ENCODE data around the gene TAF10.

TAF10 gene

GRCh38 chr11:6604790-6605189 lies 7.2 kb downstream of the TAF10 start:
- H3K4me3 Mint-ChIP-seq: no peak overlapping the region
- H3K4me1 Mint-ChIP-seq (ENCODE audit: low read depth in 2 of 2): peaks cover 30 to 34% of the 10 kb centered on the region in 2 donors
- ATAC-seq (replicated peaks) (no peak), DNase-seq (no peak)
- H3K36me3 Mint-ChIP-seq (ENCODE audit: insufficient read depth): peaks cover 18% of the 10 kb centered on the region
- H3K27ac Mint-ChIP-seq: no peak overlapping the region
- H3K9me3 Mint-ChIP-seq: no peaks in the 10 kb centered on the region
- no peaks in the 10 kb centered on the region for H3K27me3 Mint-ChIP-seq

DNA sequence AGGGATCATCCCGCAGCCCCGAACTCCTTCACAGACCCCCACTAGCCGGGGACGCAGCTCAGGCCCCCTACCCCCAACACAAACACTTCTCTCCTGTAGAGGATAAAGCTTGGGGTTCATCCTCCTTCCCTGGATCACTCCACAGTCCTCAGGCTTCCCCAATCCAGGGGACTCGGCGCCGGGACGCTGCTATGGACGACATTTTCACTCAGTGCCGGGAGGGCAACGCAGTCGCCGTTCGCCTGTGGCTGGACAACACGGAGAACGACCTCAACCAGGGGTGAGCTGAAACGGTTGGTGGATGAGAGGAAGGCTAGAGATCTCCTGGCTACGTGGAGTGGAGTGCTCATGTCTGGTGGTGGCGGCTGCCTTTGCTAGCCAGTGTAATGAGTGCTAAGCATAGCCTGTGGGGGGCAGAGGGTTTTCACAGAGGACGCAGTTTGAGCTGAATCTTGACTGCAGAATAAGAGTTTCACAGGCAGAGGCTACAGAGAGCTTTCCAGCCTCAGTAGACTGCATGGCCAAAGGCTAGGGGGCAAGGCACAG lies 7.9 kb downstream of the TAF10 start:
- Mint-ChIP-seq H3K27ac (no peak overlapping the region), H3K27me3 (no peaks in the 10 kb centered on the region), H3K4me3 (no peak overlapping the region), H3K36me3 (ENCODE audit: insufficient read depth) (peaks cover 17% of the 10 kb centered on the region), H3K4me1 (ENCODE audit: low read depth in 2 of 2) (peaks cover 36% of the 10 kb centered on the region in 2 donors), H3K9me3 (no peaks in the 10 kb centered on the region)
- DNase-seq (peak; percentile 47 to 56 (median 47)), ATAC-seq (replicated peaks) (peak; percentile 62)

DNA sequence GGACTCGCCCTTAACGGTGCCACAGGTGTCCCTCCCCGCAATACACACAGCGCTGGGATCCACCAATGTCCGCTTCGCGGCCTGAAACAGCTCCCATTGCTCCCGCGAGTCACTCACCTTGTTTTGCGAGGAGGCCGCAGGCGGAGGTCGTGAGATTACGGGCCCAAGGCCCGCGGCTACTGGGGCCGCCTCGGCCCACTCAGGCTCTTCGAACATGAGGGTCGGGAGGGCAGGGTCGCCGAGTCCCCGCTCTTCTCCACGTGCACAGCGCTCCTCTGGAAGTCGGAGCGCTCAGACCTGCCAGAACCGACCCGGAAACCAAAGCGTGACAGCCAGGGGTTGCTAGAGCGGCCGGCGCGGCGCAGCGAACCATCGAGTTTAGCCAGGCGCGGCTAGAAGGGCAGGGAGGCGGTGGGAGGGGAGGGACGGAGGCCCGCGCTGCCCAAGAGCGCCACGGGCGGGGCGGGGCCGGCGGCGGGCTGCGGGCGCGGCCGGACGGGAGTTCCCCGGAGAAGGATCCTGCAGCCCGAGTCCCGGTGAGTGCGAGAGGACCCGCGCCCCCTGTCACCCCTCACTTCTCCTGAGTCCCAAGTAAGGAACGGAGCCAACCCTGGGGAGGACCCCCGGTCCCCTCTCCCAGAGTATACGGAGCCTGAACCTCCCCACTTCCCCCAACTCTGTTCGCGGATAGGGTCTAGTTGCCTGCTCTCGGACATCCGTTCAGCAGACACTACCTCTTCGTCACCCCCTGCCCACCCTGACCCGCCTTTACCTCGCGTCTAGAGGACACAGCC lies 8.5 kb downstream of the TAF10 start, which contains the start of the genes ILK and RRP8:
ILK (plus strand) TSS at position 488 of the 794 bp plus-strand sequence. CDS start 498 bp downstream, outside the sequence.
RRP8 (minus strand) TSS at position 330 of the 794 bp plus-strand sequence; CDS start at position 216, 114 bp downstream.
- Mint-ChIP-seq H3K4me1 (ENCODE audit: low read depth in 2 of 2) (peaks cover 35 to 38% of the 10 kb centered on the region in 2 donors), H3K27me3 (no peaks in the 10 kb centered on the region), H3K36me3 (ENCODE audit: insufficient read depth) (peaks cover 18% of the 10 kb centered on the region), H3K4me3 (no peak within 1 kb of the TSS), H3K27ac (no peak within 1 kb of the TSS), H3K9me3 (no peaks in the 10 kb centered on the region)
- peak; percentile 78 to 83 (median 81) for DNase-seq
- ATAC-seq (replicated peaks): peak; percentile 82

DNA sequence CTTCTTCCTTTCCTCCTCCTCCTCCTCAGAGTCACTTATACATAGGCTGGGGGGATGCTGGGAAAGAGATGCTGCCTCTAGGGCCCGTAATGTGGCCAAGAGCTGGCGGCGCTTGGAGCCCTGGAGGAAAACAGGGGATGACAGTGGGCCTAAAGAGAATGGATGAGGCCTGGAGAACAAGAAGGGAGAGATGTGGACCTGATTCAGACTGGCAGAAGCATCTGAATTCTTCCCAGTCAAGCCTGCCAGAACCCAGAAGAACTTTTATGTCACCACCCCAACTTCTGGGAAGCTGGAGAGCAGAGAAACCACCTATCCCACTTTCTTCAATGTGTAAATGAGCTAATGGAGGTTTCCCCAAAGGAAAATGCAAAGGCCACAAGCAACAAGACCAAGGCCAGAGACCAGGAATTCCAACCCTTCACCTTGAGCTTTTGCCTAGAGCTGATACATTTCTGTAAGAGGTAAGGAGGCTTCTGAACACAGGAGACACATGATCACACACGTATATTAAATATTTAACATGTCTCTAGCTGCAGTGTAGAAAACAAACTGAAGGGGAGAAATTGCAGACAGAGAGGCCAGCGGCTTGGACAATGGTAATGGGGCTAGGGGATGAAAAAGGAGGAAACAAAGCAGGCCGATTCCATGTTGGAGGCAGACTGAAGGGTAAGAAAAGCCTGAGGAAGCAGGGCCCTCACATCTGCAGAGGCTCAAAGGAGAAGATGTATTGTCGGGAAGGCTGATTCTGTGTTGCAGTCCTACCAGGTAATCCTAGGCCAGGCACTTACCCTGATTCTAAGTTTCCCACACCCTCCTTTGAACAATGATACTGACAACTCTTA lies 9.7 kb downstream of the TAF10 start:
- H3K27ac Mint-ChIP-seq: no peak overlapping the region
- no peak overlapping the region for H3K4me3 Mint-ChIP-seq
- ATAC-seq (replicated peaks): no peak
- peaks cover 34 to 37% of the 10 kb centered on the region in 2 donors for H3K4me1 Mint-ChIP-seq (ENCODE audit: low read depth in 2 of 2)
- no peak for DNase-seq
- peaks cover 28% of the 10 kb centered on the region for H3K36me3 Mint-ChIP-seq (ENCODE audit: insufficient read depth)
- H3K9me3 Mint-ChIP-seq: no peaks in the 10 kb centered on the region
- H3K27me3 Mint-ChIP-seq: no peaks in the 10 kb centered on the region

DNA sequence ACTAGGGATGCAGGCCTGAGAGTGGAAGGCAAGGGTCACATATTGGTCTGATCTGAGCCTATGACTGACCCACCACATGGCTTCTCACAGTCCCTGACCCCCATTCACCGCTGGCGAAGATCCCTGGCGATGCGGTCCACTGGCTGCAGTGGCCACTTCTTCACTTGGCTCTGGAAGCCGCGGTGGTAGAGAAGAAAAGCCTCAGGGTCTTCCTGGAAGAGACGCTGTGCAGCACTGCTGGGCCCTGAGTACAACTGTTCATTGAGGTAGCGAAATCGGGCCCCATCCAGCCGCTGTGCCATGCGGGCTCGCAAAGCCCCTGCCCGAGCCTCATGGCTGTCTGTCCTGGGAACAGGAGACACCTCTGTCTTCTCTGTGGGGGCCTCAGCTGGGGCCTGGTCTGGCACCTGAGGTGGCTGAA lies 11.0 kb downstream of the TAF10 start:
- no peak overlapping the region for H3K4me3 Mint-ChIP-seq
- no peak overlapping the region for H3K27ac Mint-ChIP-seq
- DNase-seq (no peak), ATAC-seq (replicated peaks) (no peak)
- no peaks in the 10 kb centered on the region for H3K27me3 Mint-ChIP-seq
- H3K36me3 Mint-ChIP-seq (ENCODE audit: insufficient read depth): peaks cover 35% of the 10 kb centered on the region
- H3K4me1 Mint-ChIP-seq (ENCODE audit: low read depth in 2 of 2): peaks cover 29 to 30% of the 10 kb centered on the region in 2 donors
- H3K9me3 Mint-ChIP-seq: no peaks in the 10 kb centered on the region

GRCh38 chr11:6599881-6600390 lies 12.1 kb downstream of the TAF10 start:
- peaks cover 28% of the 10 kb centered on the region in 2 donors for H3K4me1 Mint-ChIP-seq (ENCODE audit: low read depth in 2 of 2)
- H3K27me3 Mint-ChIP-seq: no peaks in the 10 kb centered on the region
- H3K27ac Mint-ChIP-seq: no peak overlapping the region
- no peaks in the 10 kb centered on the region for H3K9me3 Mint-ChIP-seq
- peaks cover 38% of the 10 kb centered on the region for H3K36me3 Mint-ChIP-seq (ENCODE audit: insufficient read depth)
- DNase-seq (no peak), ATAC-seq (replicated peaks) (no peak)
- H3K4me3 Mint-ChIP-seq: no peak overlapping the region

DNA sequence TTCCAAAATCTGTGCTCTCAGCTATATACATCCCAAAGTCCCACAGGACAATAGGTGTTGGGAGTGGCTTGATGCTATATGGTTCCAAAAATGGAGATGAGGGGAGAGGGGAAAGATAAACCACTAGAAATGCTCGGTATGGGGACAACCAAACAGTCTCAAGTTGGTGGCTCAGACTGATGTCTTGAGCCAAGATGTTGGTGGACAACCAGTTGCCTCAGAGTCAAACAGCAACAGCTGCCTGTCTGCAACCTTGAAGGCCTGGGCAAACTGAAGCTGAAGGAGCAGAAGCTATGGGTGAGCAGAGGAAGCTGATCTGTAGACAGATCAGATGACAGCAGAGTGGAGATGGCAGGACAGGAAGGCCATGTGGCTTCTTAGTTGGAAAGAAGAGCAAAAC lies 12.6 kb downstream of the TAF10 start:
- peak overlapping the region in 1 of 2 donors; percentile 47 for H3K27ac Mint-ChIP-seq

GRCh38 chr11:6598555-6598954 lies 13.5 kb downstream of the TAF10 start:
- no peak for ATAC-seq (replicated peaks)
- Mint-ChIP-seq H3K27me3 (no peaks in the 10 kb centered on the region), H3K9me3 (no peaks in the 10 kb centered on the region), H3K4me1 (ENCODE audit: low read depth in 2 of 2) (peaks cover 34 to 40% of the 10 kb centered on the region in 2 donors), H3K4me3 (no peak overlapping the region), H3K27ac (peak overlapping the region; percentile 24 to 47), H3K36me3 (ENCODE audit: insufficient read depth) (peaks cover 46% of the 10 kb centered on the region)
- no peak for DNase-seq

More for the DNA sequence above, 12.6 kb downstream of the TAF10 start:
- ATAC-seq (replicated peaks) (no peak), DNase-seq (no peak)
- Mint-ChIP-seq H3K4me1 (ENCODE audit: low read depth in 2 of 2) (peaks cover 30 to 31% of the 10 kb centered on the region in 2 donors), H3K4me3 (no peak overlapping the region), H3K9me3 (no peaks in the 10 kb centered on the region), H3K27me3 (no peaks in the 10 kb centered on the region), H3K36me3 (ENCODE audit: insufficient read depth) (peaks cover 41% of the 10 kb centered on the region)

DNA sequence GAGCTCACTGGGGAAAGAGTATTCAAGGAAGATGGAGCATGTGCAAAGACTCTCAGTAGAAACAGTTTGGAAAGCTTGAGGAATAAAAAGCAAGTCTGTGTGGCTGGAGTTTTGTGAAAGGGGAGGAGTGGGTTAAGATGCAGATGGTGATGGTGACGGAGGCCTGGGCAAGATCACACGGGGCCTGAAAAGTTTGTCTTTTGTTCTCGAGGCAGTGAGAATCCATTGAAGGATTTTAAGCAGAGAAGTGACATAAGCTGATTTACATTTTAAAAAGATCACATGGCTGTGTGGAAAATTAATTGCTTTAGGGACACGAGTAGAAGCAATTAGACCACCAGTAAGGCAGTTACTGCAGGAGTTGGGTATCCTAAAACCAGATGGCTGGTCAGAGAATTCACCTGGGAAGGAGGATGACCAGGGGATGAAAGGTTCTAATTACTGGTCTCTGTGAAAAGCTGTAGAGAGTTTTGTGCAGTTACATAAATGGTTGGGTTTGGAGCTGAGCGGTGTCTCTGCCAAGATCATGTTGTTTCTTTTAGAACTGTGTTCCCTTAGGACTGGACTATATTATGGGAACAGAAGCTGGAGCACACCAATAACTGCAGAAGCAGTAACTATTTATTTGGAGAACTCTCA lies 15.7 kb downstream of the TAF10 start:
- Mint-ChIP-seq H3K9me3 (no peaks in the 10 kb centered on the region), H3K36me3 (ENCODE audit: insufficient read depth) (peaks cover 49% of the 10 kb centered on the region), H3K4me1 (ENCODE audit: low read depth in 2 of 2) (peaks cover 26 to 39% of the 10 kb centered on the region in 2 donors), H3K27ac (peak overlapping the region in 1 of 2 donors; percentile 71), H3K27me3 (no peaks in the 10 kb centered on the region), H3K4me3 (no peak overlapping the region)
- DNase-seq (no peak), ATAC-seq (replicated peaks) (no peak)

DNA sequence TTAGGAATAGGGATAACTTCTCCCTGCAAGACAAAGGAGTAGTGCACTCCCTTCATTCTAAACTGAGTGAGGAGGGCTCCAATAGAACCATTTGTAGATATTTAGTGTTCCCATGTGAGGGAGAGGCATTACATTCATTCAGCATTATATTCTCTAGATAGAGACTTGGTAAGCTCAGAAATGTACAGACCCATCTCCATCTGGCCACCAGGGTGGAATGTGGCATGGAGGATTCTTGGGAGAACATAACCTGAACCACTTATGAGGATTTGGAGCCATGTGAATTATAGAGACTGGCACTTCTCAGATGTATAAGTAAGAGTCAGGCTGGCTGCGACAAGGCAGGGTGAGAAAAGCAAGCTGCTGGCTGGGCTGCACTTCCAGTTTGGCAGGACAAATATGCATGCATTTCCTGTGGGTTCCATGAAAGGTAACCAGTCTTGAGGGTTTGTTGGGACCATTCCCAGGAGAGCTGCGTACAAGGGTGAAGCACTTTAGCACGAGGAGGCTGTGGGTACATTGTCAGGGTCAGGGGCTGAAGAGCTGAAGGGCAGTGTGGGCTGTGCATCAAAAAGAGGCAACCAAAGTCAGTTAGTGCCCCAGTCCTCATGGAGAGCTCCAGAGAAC lies 17.8 kb downstream of the TAF10 start:
- ATAC-seq (replicated peaks) (no peak), DNase-seq (no peak)
- Mint-ChIP-seq H3K9me3 (no peaks in the 10 kb centered on the region), H3K27ac (peak overlapping the region; percentile 10 to 26), H3K4me3 (no peak overlapping the region), H3K4me1 (ENCODE audit: low read depth in 2 of 2) (peaks cover 20 to 31% of the 10 kb centered on the region in 2 donors), H3K27me3 (no peaks in the 10 kb centered on the region), H3K36me3 (ENCODE audit: insufficient read depth) (peaks cover 40% of the 10 kb centered on the region)

DNA sequence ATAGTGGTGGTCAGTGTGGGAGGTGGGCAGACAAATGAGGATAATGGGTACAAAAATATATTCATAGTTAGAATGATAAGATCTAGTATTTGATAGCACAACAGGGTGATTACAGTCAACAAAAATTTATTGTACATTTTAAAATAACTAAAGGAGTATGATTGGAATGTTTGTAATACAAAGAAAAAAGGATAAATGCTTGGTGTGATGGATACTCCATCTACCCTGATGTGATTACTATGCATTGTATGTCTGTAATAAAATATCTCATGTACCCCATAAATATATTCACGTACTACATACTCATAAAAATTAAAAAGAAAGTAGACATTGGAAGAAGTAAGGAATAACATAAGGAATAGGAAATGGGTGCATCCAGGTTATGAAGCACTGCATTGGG lies 24.0 kb downstream of the TAF10 start:
- no peak for DNase-seq
- H3K9me3 Mint-ChIP-seq: peaks cover 2 to 12% of the 10 kb centered on the region in 2 donors
- H3K36me3 Mint-ChIP-seq (ENCODE audit: insufficient read depth): peaks cover 15% of the 10 kb centered on the region
- no peaks in the 10 kb centered on the region for H3K27me3 Mint-ChIP-seq
- H3K27ac Mint-ChIP-seq: no peak overlapping the region
- H3K4me1 Mint-ChIP-seq (ENCODE audit: low read depth in 2 of 2): peaks cover 0 to 4% of the 10 kb centered on the region in 2 donors
- no peak overlapping the region for H3K4me3 Mint-ChIP-seq
- ATAC-seq (replicated peaks): no peak

GRCh38 chr11:6587360-6587953 lies 24.6 kb downstream of the TAF10 start:
- Mint-ChIP-seq H3K27me3 (no peaks in the 10 kb centered on the region), H3K36me3 (ENCODE audit: insufficient read depth) (peaks cover 17% of the 10 kb centered on the region), H3K4me3 (no peak overlapping the region), H3K27ac (no peak overlapping the region), H3K4me1 (ENCODE audit: low read depth in 2 of 2) (peaks cover 0 to 4% of the 10 kb centered on the region in 2 donors), H3K9me3 (peaks cover 2 to 12% of the 10 kb centered on the region in 2 donors)
- ATAC-seq (replicated peaks) (no peak), DNase-seq (no peak)

Data from effector memory CD8-positive, alpha-beta T cell (primary cell).